H1 (cell line): ENCODE results near the gene TOR4A. TPM values are rescaled to one million over a fixed set of nuclear protein-coding genes. Genes with fewer than 3 reads are reported as not detected.

Experiments used
- CTCF ChIA-PET: fragments of 300-600 bp; sonication (Branson Sonifier 250); formaldehyde crosslinking; loops from one replicate; lab custom pipeline; 2021; ENCODE audit not compliant: partially characterized antibody; lab: Charles Lee
- POLR2A ChIA-PET: fragments of 300-600 bp; sonication (Branson Sonifier 250); formaldehyde crosslinking; loops from one replicate; lab custom pipeline; 2021; ENCODE audit warnings: inconsistent platforms; ENCODE audit not compliant: partially characterized antibody; lab: Charles Lee
- DNase-seq, 2 experiments: peaks; one replicate each; pipeline versions ENCODE4 v3.0.0 to v3.0.0-alpha.2; 2010 to 2022; ENCODE audit warnings: low spot score in 2 of 2, low read depth in 1 of 2, mixed read lengths in 1 of 2
- FAIRE-seq: peaks from 2 replicates; lab custom pipeline; 2011; peaks lifted over from hg19 to GRCh38; lab: Jason Lieb, UNC
- H2AFZ ChIP-seq: 2 replicates; pipeline ENCODE4 v1.8.1; 2012; ENCODE audit warnings: low read length, inconsistent platforms
- H2AK5ac ChIP-seq: 2 replicates; pipeline ENCODE4 v1.6.1; 2013; ENCODE audit warnings: low read depth, low read length
- H2BK120ac ChIP-seq: replicated peaks from 2 replicates; pipeline ENCODE3; 2013; ENCODE audit warnings: low read depth, low read length, inconsistent platforms
- H2BK12ac ChIP-seq: 2 replicates; pipeline ENCODE4 v1.6.1; 2013; ENCODE audit warnings: low read depth, low read length
- H2BK15ac ChIP-seq: 2 replicates; pipeline ENCODE4 v1.6.1; 2013; ENCODE audit warnings: low read length
- H2BK20ac ChIP-seq: 2 replicates; pipeline ENCODE4 v1.6.1; 2013; ENCODE audit warnings: low read length
- H2BK5ac ChIP-seq: 2 replicates; pipeline ENCODE4 v1.6.1; 2013; ENCODE audit warnings: low read depth, low read length
- H3K14ac ChIP-seq: 2 replicates; pipeline ENCODE4 v1.6.1; 2013; ENCODE audit warnings: inconsistent platforms; ENCODE audit not compliant: insufficient read length
- H3K18ac ChIP-seq: 2 replicates; pipeline ENCODE4 v1.6.1; 2013; ENCODE audit warnings: low read length; ENCODE audit errors: extremely low read depth
- H3K23ac ChIP-seq: 2 replicates; pipeline ENCODE4 v1.6.1; 2013; ENCODE audit warnings: inconsistent platforms; ENCODE audit not compliant: insufficient read length
- H3K23me2 ChIP-seq: 2 replicates; pipeline ENCODE4 v1.6.1; 2013; ENCODE audit warnings: low read depth, low read length
- H3K27ac ChIP-seq: 2 replicates; pipeline ENCODE4 v1.6.1; 2011; ENCODE audit warnings: low read depth, low read length, inconsistent platforms
- H3K27me3 ChIP-seq, 4 experiments: replicated peaks in 1 of 4; 1 replicate in 1 of 4; 2 replicates in 3 of 4; pipeline versions ENCODE4 v1.6.1 to v1.8.1; 2011 to 2013; ENCODE audit warnings: low read length in 3 of 4, mild to moderate bottlenecking in 3 of 4, inconsistent platforms in 2 of 4, mixed read lengths in 2 of 4, moderate library complexity in 1 of 4; ENCODE audit not compliant: control insufficient read depth in 3 of 4, insufficient read depth in 3 of 4; ENCODE audit errors: extremely low read depth in 1 of 4
- H3K36me3 ChIP-seq, 4 experiments: 2 replicates each; pipeline versions ENCODE4 v1.6.1 to v1.8.1; 2011 to 2013; ENCODE audit warnings: mild to moderate bottlenecking in 4 of 4, low read length in 3 of 4, moderate library complexity in 2 of 4, control low read depth in 1 of 4, inconsistent platforms in 1 of 4; ENCODE audit not compliant: insufficient read depth in 4 of 4, control insufficient read depth in 2 of 4
- H3K4ac ChIP-seq: replicated peaks from 2 replicates; pipeline ENCODE3; 2013; ENCODE audit warnings: low read length, low read depth, mixed read lengths, inconsistent platforms; ENCODE audit not compliant: insufficient read length
- H3K4me1 ChIP-seq, 4 experiments: replicated peaks in 1 of 4; 1 replicate in 1 of 4; 2 replicates in 3 of 4; pipeline versions ENCODE4 v1.6.1 to v1.8.1; 2011 to 2013; ENCODE audit warnings: low read length in 3 of 4, inconsistent platforms in 2 of 4, mixed read lengths in 1 of 4; ENCODE audit not compliant: insufficient read depth in 4 of 4, control insufficient read depth in 3 of 4
- H3K4me2 ChIP-seq, 2 experiments: 2 replicates each; pipeline versions ENCODE4 v1.6.1 to v1.8.1; 2011 to 2013; ENCODE audit warnings: low read depth in 2 of 2, low read length in 2 of 2, control low read depth in 1 of 2, inconsistent platforms in 1 of 2, mild to moderate bottlenecking in 1 of 2; ENCODE audit not compliant: insufficient read depth in 1 of 2
- H3K4me3 ChIP-seq, 4 experiments: fragments of 200-600, 300-600 bp in 1 of 4; sonication (generic), shearing (Covaris generic), sonication (Bioruptor Twin) in 1 of 4; 2 replicates each; pipeline versions ENCODE4 v1.5.1 to v1.8.1; 2011 to 2016; ENCODE audit warnings: low read length in 4 of 4, low read depth in 3 of 4, control low read depth in 2 of 4, inconsistent platforms in 2 of 4, mild to moderate bottlenecking in 2 of 4, mixed read lengths in 1 of 4, moderate library complexity in 1 of 4; ENCODE audit not compliant: insufficient read depth in 2 of 4; ENCODE audit errors: extremely low read depth in 1 of 4
- H3K56ac ChIP-seq: replicated peaks from 2 replicates; pipeline ENCODE3; 2013; ENCODE audit warnings: low read depth, mild to moderate bottlenecking, mixed read lengths, low read length, inconsistent platforms; ENCODE audit not compliant: insufficient read length
- H3K79me1 ChIP-seq: 2 replicates; pipeline ENCODE4 v1.6.1; 2013; ENCODE audit warnings: low read depth, low read length, control low read depth
- H3K79me2 ChIP-seq, 2 experiments: 2 replicates each; pipeline versions ENCODE4 v1.6.1 to v1.8.1; 2012 to 2013; ENCODE audit warnings: low read length in 2 of 2, mild to moderate bottlenecking in 2 of 2, inconsistent platforms in 1 of 2; ENCODE audit not compliant: insufficient read depth in 2 of 2, control insufficient read depth in 1 of 2
- H3K9ac ChIP-seq, 4 experiments: replicated peaks in 1 of 4; 1 replicate in 1 of 4; 2 replicates in 3 of 4; pipeline versions ENCODE4 v1.6.1 to v1.8.1; 2011 to 2013; ENCODE audit warnings: low read depth in 3 of 4, low read length in 3 of 4, control low read depth in 2 of 4, mild to moderate bottlenecking in 2 of 4, moderate library complexity in 2 of 4, inconsistent platforms in 1 of 4; ENCODE audit errors: extremely low read depth in 1 of 4
- H3K9me3 ChIP-seq, 2 experiments: 2 replicates each; pipeline versions ENCODE4 v1.6.1 to v1.8.1; 2012 to 2013; ENCODE audit warnings: mild to moderate bottlenecking in 2 of 2, moderate library complexity in 2 of 2, control low read depth in 1 of 2, inconsistent platforms in 1 of 2, low read depth in 1 of 2, low read length in 1 of 2, mixed read lengths in 1 of 2; ENCODE audit not compliant: insufficient read depth in 2 of 2
- H4K20me1 ChIP-seq, 2 experiments: replicated peaks in 1 of 2; 2 replicates each; pipeline versions ENCODE3 to v1.8.1; 2011 to 2013; ENCODE audit warnings: inconsistent platforms in 2 of 2, low read length in 2 of 2, mild to moderate bottlenecking in 1 of 2; ENCODE audit not compliant: insufficient read depth in 2 of 2, control insufficient read depth in 1 of 2
- H4K5ac ChIP-seq: 2 replicates; pipeline ENCODE4 v1.6.1; 2013; ENCODE audit warnings: low read length, low read depth, mixed read lengths, inconsistent platforms; ENCODE audit not compliant: insufficient read length
- H4K8ac ChIP-seq: 2 replicates; pipeline ENCODE4 v1.8.0; 2013; ENCODE audit warnings: mild to moderate bottlenecking, moderate library complexity, low read length, inconsistent platforms; ENCODE audit not compliant: insufficient read depth; ENCODE audit errors: extremely low read depth
- H4K91ac ChIP-seq: replicated peaks from 2 replicates; pipeline ENCODE3; 2013; ENCODE audit warnings: low read length, mixed read lengths, inconsistent platforms; ENCODE audit not compliant: insufficient read length
- JUN ChIP-seq: IDR thresholded peaks from 2 replicates; pipeline ENCODE4 v1.6.1; 2011; ENCODE audit warnings: low read depth, mild to moderate bottlenecking, improper control_type of control experiment, low read length
- RBBP5 ChIP-seq: IDR thresholded peaks from 2 replicates; pipeline ENCODE4 v1.7.1; 2012; ENCODE audit warnings: low read depth, mild to moderate bottlenecking, inconsistent platforms, low read length, moderate library complexity, borderline replicate concordance
- WGBS, 2 experiments: shearing (Covaris generic) in 1 of 2; methylation state at CpG; one replicate each; pipeline versions ENCODE4 v1.1.6 to v1.1.7; 2013 to 2015; ENCODE audit warnings: low lambda C conversion rate in 2 of 2, mixed read lengths in 2 of 2, inconsistent platforms in 1 of 2, low coverage in 1 of 2, missing lambda C conversion rate in 1 of 2; ENCODE audit not compliant: insufficient replicate concordance in 2 of 2, insufficient coverage in 1 of 2, insufficient read length in 1 of 2; ENCODE audit errors: extremely low coverage in 1 of 2, missing lambda C conversion rate in 1 of 2; 5-methylcytosine and 5-hydroxymethylcytosine counted together
- polyA plus RNA-seq, 7 experiments: library from polyadenylated mRNA; depleted of rRNA in 3 of 7; stranded (reverse) in 5 of 7; unstranded in 2 of 7; fragments of >200 nt in 5 of 7; fragments of 200-250 nt in 2 of 7; gene quantifications; 1 replicate in 5 of 7; 2 replicates in 1 of 7; 4 replicates in 1 of 7; pipeline versions ENCODE4 v1.2.1 to v1.2.3, GENCODE V29; 2011 to 2013; ENCODE audit warnings: missing spikeins in 2 of 7, mixed read lengths in 2 of 7
- total RNA-seq: library from RNA; stranded (reverse); fragmentation: NEBNext Ultra II Directional; extraction: Animal tissue kit (Norgen Biotek cat#: 25700); gene quantifications from 2 replicates; pipeline ENCODE4 v1.2.1, GENCODE V29; 2021

The TOR4A gene
- total and polyA plus RNA-seq, 2 of the 8 experiments (the other 6 are each of a cell fraction or from before 2014, with no cell fraction given) = 8.4 to 9.3 TPM

- WGBS, 2 experiments = 62% methylated on average over 11 of the region's 11 CpGs; no CpG with 5 or more reads in 1 of the 2 experiments
- H3K4me3 ChIP-seq = 0 out of 8 replicates have a peak overlapping the region, but pooled peaks of 1 of the 4 experiments have one; percentile 25
- DNase-seq (no peak), FAIRE-seq (no peak)
- H3K14ac ChIP-seq = no peak overlapping the region
- ChIA-PET POLR2A (interaction anchor here (1.0 to 69.9 kb wide), 5 partner anchors 2 to 181 kb away, joined by 3 to 1462 read pairs (median 4); partner anchors contain the start of genes CYSRT1, NDOR1, NELFB and RNF208), CTCF (interaction anchor here (0.6 to 20.2 kb wide), 45 partner anchors 9 to 339 kb away, joined by 3 to 204 read pairs (median 5); partner anchors contain the start of genes ANAPC2, CYSRT1, LRRC26 and NELFB)
- H3K4ac ChIP-seq = no peak overlapping the region
- H4K20me1 ChIP-seq = peaks cover 8% of the 10 kb centered on the region in 2 experiments
- H3K4me2 ChIP-seq = peak overlapping the region in 1 of 2 experiments; percentile 66; a peak in 2 of 4 replicates
- H3K23me2 ChIP-seq = peaks cover 5% of the 10 kb centered on the region; the same call in 1 of the 2 replicates
- peak overlapping the region; percentile 86 for H4K8ac ChIP-seq
- no peak overlapping the region for H2AFZ ChIP-seq
- H3K23ac ChIP-seq = no peak overlapping the region
- H4K91ac ChIP-seq = no peak overlapping the region
- H4K5ac ChIP-seq = peak overlapping the region; percentile 59
- H3K9me3 ChIP-seq = no peaks in the 10 kb centered on the region
- H2BK5ac ChIP-seq = peak overlapping the region; percentile 30; the same call in 1 of the 2 replicates
- peaks cover 0 to 12% (median 10%) of the 10 kb centered on the region in 4 experiments; a peak in 6 of 7 replicates for H3K4me1 ChIP-seq
- H3K18ac ChIP-seq = no peak overlapping the region
- no peak overlapping the region for H3K9ac ChIP-seq
- peaks cover 0 to 12% of the 10 kb centered on the region in 2 experiments; a peak in 2 of 4 replicates for H3K79me2 ChIP-seq
- peaks cover 0 to 3% (median 0%) of the 10 kb centered on the region in 4 experiments; a peak in 1 of 8 replicates for H3K36me3 ChIP-seq
- H2AK5ac ChIP-seq = no peak overlapping the region
- no peak overlapping the region for H2BK15ac ChIP-seq
- TF ChIP-seq RBBP5 (0 out of 2 replicates have a peak, but pooled peaks have one; percentile 36), JUN (no peak)
- no peak overlapping the region for H2BK20ac ChIP-seq
- no peak overlapping the region for H2BK12ac ChIP-seq
- no peak overlapping the region for H3K56ac ChIP-seq
- no peaks in the 10 kb centered on the region for H3K27me3 ChIP-seq
- H2BK120ac ChIP-seq = no peak overlapping the region
- H3K79me1 ChIP-seq = peaks cover 2% of the 10 kb centered on the region; the same call in 1 of the 2 replicates
- no peak overlapping the region for H3K27ac ChIP-seq
Observed at GRCh38 chr9:137236936-137237421, 40.5 kb upstream of the TOR4A start.
